Astrocyte (in vitro differentiated cells and primary cell): Measurements from ENCODE around the gene NTM.

Experiments used
- EZH2 ChIP-seq: IDR thresholded peaks from 2 replicates; pipeline ENCODE4 v1.6.1; 2012; ENCODE audit warnings: mild to moderate bottlenecking, low read length, inconsistent platforms; ENCODE audit not compliant: insufficient read depth
- TF ChIP-seq, protein P1 (sequence below): IDR thresholded peaks from 2 replicates; pipeline ENCODE4 v1.5.1; 2011; ENCODE audit warnings: low read depth, mild to moderate bottlenecking, inconsistent platforms, low read length, moderate library complexity; ENCODE audit not compliant: insufficient read depth

DNA sequence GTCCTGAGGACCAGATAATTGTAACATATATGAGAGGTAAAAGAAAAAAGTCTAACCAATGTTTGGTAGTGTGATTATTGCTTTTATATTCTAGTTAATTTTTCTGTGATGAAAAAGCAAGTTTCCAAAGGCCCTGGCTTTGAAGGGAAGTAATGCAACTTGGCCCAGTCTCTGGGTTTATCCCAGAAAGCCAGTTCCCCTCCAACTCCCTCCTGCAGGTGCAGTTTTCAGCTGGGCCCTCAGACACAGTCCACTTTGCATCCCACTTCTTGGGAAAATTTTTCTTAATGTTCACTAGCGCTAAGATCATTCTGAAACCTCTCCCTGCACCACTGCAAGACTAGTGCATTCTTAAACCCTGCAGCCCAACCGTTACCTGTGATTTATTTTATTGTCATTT, 586.8 kb downstream of the NTM start:
- TF ChIP-seq, protein P1, sequence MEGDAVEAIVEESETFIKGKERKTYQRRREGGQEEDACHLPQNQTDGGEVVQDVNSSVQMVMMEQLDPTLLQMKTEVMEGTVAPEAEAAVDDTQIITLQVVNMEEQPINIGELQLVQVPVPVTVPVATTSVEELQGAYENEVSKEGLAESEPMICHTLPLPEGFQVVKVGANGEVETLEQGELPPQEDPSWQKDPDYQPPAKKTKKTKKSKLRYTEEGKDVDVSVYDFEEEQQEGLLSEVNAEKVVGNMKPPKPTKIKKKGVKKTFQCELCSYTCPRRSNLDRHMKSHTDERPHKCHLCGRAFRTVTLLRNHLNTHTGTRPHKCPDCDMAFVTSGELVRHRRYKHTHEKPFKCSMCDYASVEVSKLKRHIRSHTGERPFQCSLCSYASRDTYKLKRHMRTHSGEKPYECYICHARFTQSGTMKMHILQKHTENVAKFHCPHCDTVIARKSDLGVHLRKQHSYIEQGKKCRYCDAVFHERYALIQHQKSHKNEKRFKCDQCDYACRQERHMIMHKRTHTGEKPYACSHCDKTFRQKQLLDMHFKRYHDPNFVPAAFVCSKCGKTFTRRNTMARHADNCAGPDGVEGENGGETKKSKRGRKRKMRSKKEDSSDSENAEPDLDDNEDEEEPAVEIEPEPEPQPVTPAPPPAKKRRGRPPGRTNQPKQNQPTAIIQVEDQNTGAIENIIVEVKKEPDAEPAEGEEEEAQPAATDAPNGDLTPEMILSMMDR: no peak
- TF ChIP-seq EZH2: no peak
